HG03342 (cell line): ENCODE data around the gene VAT1L.
"Not testable (repeated sequence)": the region's sequence is repeated elsewhere in the genome, so short reads cannot be mapped to it uniquely, and the experiment has no call there.

Experiments used
- ATAC-seq: cut with Tn5 transposase; IDR thresholded peaks from one replicate; pipeline ENCODE4 v1.9.1; 2021; ENCODE audit warnings: mild to moderate bottlenecking, moderate library complexity; ENCODE audit not compliant: unreplicated experiment

VAT1L gene

GRCh38 chr16:77986011-77986740, 197.8 kb downstream of the VAT1L start:
- no peak for ATAC-seq

GRCh38 chr16:77987810-77988209, 199.4 kb downstream of the VAT1L start:
- no peak for ATAC-seq

GRCh38 chr16:77989846-77990245, 201.5 kb downstream of the VAT1L start:
- no peak for ATAC-seq

- no peak for ATAC-seq
Observed at GRCh38 chr16:77991701-77992100, 203.3 kb downstream of the VAT1L start.

- not testable (repeated sequence) for ATAC-seq
Observed at GRCh38 chr16:77992381-77992780, 204.0 kb downstream of the VAT1L start.

GRCh38 chr16:77993111-77993985, 205.0 kb downstream of the VAT1L start:
- no peak for ATAC-seq

- ATAC-seq = no peak
Observed at GRCh38 chr16:77995843-77996455, 207.6 kb downstream of the VAT1L start.

- no peak for ATAC-seq
Observed at GRCh38 chr16:77998350-77999023, 210.1 kb downstream of the VAT1L start.

GRCh38 chr16:78001451-78002025, 213.2 kb downstream of the VAT1L start:
- ATAC-seq = no peak

- peak; percentile 100 for ATAC-seq
Observed at GRCh38 chr16:78002915-78003538, 214.7 kb downstream of the VAT1L start.

GRCh38 chr16:78004517-78004916, 216.2 kb downstream of the VAT1L start:
- no peak for ATAC-seq

- no peak for ATAC-seq
Observed at GRCh38 chr16:78005881-78006280, 217.5 kb downstream of the VAT1L start.

- no peak for ATAC-seq
Observed at GRCh38 chr16:78007121-78007520, 218.8 kb downstream of the VAT1L start.

GRCh38 chr16:78022347-78023060, 234.1 kb downstream of the VAT1L start, which contains the start of gene CLEC3A:
CLEC3A (plus strand) TSS chr16:78022548; CDS start chr16:78022627, 79 bp downstream.
- no peak for ATAC-seq

GRCh38 chr16:78024159-78024558, 235.8 kb downstream of the VAT1L start:
- no peak for ATAC-seq

GRCh38 chr16:78025631-78026030, 237.3 kb downstream of the VAT1L start:
- ATAC-seq = no peak

- ATAC-seq = no peak
Observed at GRCh38 chr16:78028018-78028417, 239.7 kb downstream of the VAT1L start.
